Thoracic aorta (tissue), 2 donors: ENCODE data around the gene NIT1. TPM values are rescaled to one million over a fixed set of nuclear protein-coding genes. Genes with fewer than 3 reads are reported as not detected.

Experiments
- ATAC-seq: fragments of 150-250 bp; one replicate; pipeline ENCODE4 v1.8.0; 2017; ENCODE audit warnings: low read depth; ENCODE audit not compliant: insufficient number of reproducible peaks, low FRiP score
- DNase-seq: peaks from one replicate; pipeline ENCODE4 v3.0.0-alpha.2; 2020; ENCODE audit warnings: low spot score
- H3K27ac ChIP-seq, 2 donors: fragments of 200-600 bp; sonication (generic); 1 replicate in 1 of 2; 2 replicates in 1 of 2; pipeline ENCODE4 v1.5.1; 2016; ENCODE audit warnings: mild to moderate bottlenecking in 2 of 2, moderate library complexity in 2 of 2
- H3K27me3 ChIP-seq: fragments of 200-600 bp; sonication (generic); replicated peaks from 2 replicates; pipeline ENCODE4 v1.6.0; 2016; ENCODE audit warnings: mild to moderate bottlenecking; ENCODE audit not compliant: insufficient read depth
- H3K36me3 ChIP-seq: fragments of 200-600 bp; sonication (generic); one replicate; pipeline ENCODE4 v1.5.1; 2016
- H3K4me1 ChIP-seq, 2 donors: fragments of 200-600 bp; sonication (generic); 1 replicate in 1 of 2; 2 replicates in 1 of 2; pipeline versions ENCODE4 v1.5.1 to v1.6.0; 2016; ENCODE audit warnings: low read depth in 2 of 2, mild to moderate bottlenecking in 1 of 2; ENCODE audit not compliant: control insufficient read depth in 1 of 2
- H3K4me3 ChIP-seq: fragments of 200-600 bp; sonication (generic); 2 replicates; pipeline ENCODE4 v1.5.1; 2016; ENCODE audit warnings: mild to moderate bottlenecking
- H3K9me3 ChIP-seq: fragments of 200-600 bp; sonication (generic); 2 replicates; pipeline ENCODE4 v1.5.1; 2016
- total RNA-seq, 2 donors: library from RNA; depleted of rRNA; stranded (reverse); fragments of >200 nt; gene quantifications; one replicate each; pipeline versions ENCODE4 v1.1.0 to v1.2.3, GENCODE V29; 2016
- TF ChIP-seq, protein P1 (sequence below): fragments of 200-600 bp; sonication (generic); IDR thresholded peaks from one replicate; pipeline ENCODE4 v1.5.1; 2019; ENCODE audit warnings: antibody characterized with exemption

Gene NIT1
- total RNA-seq, 2 donors from 2014 or later = 25.3 to 42.1 TPM

DNA sequence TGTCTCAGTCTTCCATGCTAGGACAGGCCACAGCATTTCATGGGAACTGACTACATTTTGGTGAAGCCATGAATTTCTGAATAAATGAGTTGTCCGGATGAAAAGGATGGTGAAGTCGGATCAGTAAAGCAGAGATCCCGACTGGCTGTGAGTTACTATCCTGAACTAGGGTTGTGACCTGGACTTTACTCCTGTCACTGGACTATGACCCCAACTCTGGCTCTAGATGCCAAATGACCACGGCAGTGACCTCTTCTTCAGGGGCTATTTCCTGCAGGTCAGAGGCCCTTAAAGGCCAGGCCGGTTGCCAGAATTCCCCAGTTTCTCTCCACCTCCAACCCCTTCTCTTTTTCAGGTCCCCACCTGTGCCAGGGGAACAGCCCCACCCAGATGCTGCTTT lies 26.8 kb upstream of the NIT1 start:
- Histone ChIP-seq H3K9me3 (no peaks in the 10 kb centered on the region), H3K36me3 (no peaks in the 10 kb centered on the region), H3K27ac (no peak overlapping the region), H3K27me3 (no peaks in the 10 kb centered on the region), H3K4me1 (no peaks in the 10 kb centered on the region), H3K4me3 (no peak overlapping the region)
- no peak for DNase-seq
- TF ChIP-seq, protein P1, sequence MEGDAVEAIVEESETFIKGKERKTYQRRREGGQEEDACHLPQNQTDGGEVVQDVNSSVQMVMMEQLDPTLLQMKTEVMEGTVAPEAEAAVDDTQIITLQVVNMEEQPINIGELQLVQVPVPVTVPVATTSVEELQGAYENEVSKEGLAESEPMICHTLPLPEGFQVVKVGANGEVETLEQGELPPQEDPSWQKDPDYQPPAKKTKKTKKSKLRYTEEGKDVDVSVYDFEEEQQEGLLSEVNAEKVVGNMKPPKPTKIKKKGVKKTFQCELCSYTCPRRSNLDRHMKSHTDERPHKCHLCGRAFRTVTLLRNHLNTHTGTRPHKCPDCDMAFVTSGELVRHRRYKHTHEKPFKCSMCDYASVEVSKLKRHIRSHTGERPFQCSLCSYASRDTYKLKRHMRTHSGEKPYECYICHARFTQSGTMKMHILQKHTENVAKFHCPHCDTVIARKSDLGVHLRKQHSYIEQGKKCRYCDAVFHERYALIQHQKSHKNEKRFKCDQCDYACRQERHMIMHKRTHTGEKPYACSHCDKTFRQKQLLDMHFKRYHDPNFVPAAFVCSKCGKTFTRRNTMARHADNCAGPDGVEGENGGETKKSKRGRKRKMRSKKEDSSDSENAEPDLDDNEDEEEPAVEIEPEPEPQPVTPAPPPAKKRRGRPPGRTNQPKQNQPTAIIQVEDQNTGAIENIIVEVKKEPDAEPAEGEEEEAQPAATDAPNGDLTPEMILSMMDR = no peak
- ATAC-seq = no peak

DNA sequence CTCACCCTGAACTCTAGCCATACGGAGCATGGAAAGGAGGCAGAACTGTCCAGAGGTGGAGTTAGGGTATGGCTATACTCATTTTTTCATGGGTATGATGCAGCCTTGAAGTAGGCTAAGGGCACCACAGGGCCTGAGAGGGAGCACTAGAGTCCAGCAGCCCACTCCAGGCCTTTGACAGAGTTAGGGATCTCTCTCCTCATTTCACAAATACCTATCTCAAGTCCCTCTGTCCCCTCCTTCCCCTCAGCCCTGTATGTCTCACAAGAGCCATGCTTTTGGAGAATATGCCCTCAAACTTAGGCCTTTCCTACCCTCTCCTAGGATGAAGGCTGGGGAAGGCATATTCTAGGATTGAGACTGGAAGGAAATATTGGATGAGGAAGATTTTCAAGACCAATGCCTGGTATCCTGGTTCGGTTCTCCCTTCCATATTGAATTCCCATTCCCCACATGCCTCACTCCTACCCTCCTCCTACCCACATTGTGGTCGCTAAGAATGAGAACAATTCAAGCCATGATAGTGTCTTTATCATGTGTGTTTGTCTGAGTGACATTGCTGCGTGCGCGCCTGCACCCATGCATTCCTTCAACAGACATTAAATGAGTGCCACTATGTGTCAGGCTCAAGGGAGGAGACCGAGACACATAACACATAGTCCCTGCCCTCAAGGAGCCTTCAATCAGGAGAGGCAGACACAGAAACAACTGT lies 26.0 kb upstream of the NIT1 start:
- no peak for ATAC-seq
- DNase-seq = no peak
- no peaks in the 10 kb centered on the region for H3K36me3 ChIP-seq
- H3K9me3 ChIP-seq = no peaks in the 10 kb centered on the region
- TF ChIP-seq, protein P1 = no peak
- H3K4me1 ChIP-seq = peaks cover 0 to 3% of the 10 kb centered on the region in 2 donors
- no peak overlapping the region for H3K4me3 ChIP-seq
- H3K27me3 ChIP-seq = no peaks in the 10 kb centered on the region
- H3K27ac ChIP-seq = no peak overlapping the region

DNA sequence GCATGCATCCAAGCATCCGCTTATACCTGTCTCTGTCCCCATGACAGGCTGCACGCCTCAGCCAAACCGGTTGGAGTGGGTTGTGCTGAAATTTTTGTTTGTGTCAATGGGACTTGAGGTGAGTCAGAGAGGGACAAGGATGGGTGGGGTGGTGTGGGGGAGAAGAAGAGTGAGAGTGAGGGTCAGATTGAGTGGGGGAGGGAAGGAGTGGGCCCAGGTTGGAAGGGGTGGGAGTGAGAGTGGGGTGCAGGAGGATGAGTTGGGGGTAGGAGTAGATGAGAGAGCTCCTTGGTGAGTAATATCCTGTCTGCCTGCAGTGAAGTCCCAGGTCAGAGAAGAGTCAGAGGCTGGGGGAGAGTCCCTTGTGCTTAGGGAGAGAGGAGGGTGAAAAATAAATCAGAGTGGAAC lies 25.3 kb upstream of the NIT1 start:
- Histone ChIP-seq H3K36me3 (no peaks in the 10 kb centered on the region), H3K27me3 (no peaks in the 10 kb centered on the region), H3K9me3 (no peaks in the 10 kb centered on the region), H3K27ac (no peak overlapping the region), H3K4me3 (no peak overlapping the region), H3K4me1 (peaks cover 2 to 10% of the 10 kb centered on the region in 2 donors)
- ATAC-seq (no peak), DNase-seq (no peak)
- TF ChIP-seq, protein P1 = no peak

DNA sequence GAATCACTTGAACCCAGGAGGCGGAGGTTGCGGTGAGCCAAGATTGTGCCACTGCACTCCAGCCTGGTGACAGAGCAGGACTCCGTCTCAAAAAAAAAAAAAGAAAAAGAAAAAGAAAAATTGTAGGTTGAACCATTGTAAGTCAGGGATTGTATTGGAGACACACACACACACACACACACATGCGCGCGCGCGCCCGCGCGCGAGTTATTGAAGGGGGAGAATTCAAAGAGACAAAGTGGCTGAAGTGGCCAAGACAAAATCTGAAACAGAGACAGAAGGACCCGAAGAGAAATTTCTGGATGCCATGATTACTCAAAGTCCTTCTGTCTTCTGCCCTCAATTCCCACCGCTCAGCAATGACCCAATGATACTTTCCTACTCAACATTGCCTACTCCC lies 23.4 kb upstream of the NIT1 start:
- no peaks in the 10 kb centered on the region for H3K9me3 ChIP-seq
- H3K27ac ChIP-seq = no peak overlapping the region
- H3K4me1 ChIP-seq = peaks cover 2 to 21% of the 10 kb centered on the region in 2 donors
- DNase-seq (no peak), ATAC-seq (no peak)
- no peaks in the 10 kb centered on the region for H3K27me3 ChIP-seq
- TF ChIP-seq, protein P1 = no peak
- no peaks in the 10 kb centered on the region for H3K36me3 ChIP-seq
- H3K4me3 ChIP-seq = no peak overlapping the region

DNA sequence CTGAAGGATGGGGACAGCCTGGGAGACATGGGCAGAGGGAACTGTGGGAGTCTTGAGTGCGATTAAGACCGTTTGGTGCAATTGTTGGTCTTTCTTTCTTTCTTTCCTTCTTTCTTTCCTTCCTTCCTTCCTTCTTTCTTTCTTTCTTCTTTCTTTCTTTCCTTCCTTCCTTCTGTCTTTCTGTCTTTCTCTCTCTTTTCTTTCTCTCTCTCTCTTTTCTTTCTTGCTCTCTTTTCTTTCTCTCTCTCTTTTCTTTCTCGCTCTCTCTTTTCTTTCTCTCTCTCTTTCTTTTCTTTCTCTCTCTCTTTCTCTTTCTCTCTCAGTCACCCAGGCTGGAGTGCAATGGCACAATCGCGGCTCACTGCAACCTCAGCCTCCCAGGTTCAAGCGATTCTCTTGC lies 22.7 kb upstream of the NIT1 start:
- DNase-seq (no peak), ATAC-seq (no peak)
- H3K9me3 ChIP-seq = no peaks in the 10 kb centered on the region

More for the DNA sequence above, 22.7 kb upstream of the NIT1 start:
- H3K4me3 ChIP-seq = no peak overlapping the region
- no peaks in the 10 kb centered on the region for H3K27me3 ChIP-seq
- H3K27ac ChIP-seq = no peak overlapping the region
- no peaks in the 10 kb centered on the region for H3K36me3 ChIP-seq
- peaks cover 2 to 21% of the 10 kb centered on the region in 2 donors for H3K4me1 ChIP-seq
- TF ChIP-seq, protein P1 = no peak
